Measurements from ENCODE around the gene PDSS2. TPM values are rescaled to one million over a fixed set of nuclear protein-coding genes. Genes with fewer than 3 reads are reported as not detected.
"Not testable (repeated sequence)": the region's sequence is repeated elsewhere in the genome, so short reads cannot be mapped to it uniquely, and the experiment has no call there.

The PDSS2 gene
- total RNA-seq, 1 donor from 2014 or later: 14.9 TPM

DNA sequence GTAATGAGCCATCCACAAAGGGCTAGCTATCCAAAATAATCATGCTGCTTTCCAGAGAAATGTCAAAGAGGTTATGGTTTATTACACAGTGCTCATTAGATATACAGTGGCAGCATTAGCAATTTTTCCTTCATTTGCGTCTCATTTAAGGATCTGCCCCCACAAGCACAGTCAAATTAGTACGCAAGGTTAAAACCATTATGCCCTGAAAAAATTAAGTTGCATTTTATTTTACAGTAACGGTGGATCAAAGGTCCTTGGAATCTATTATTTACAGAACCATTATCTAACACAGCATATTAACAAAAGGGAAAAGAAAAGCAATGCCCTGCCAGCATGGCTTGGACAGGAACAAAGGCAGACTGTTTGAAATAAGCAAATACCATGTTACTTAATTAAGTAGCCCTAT, 144.8 kb downstream of the PDSS2 start:
- H3K4me1 Mint-ChIP-seq: peaks cover 20% of the 10 kb centered on the region
- peaks cover 3% of the 10 kb centered on the region for H3K36me3 Mint-ChIP-seq (ENCODE audit: low read depth)
- DNase-seq (ENCODE audit: low read depth, low spot score): no peak
- peaks cover 5% of the 10 kb centered on the region for H3K9me3 Mint-ChIP-seq
- H3K4me3 Mint-ChIP-seq: no peak overlapping the region
- H3K27me3 Mint-ChIP-seq (ENCODE audit: low read depth): no peaks in the 10 kb centered on the region
- no peak overlapping the region for H3K27ac Mint-ChIP-seq (ENCODE audit: unreplicated experiment)
- TF ChIP-seq, protein P1, sequence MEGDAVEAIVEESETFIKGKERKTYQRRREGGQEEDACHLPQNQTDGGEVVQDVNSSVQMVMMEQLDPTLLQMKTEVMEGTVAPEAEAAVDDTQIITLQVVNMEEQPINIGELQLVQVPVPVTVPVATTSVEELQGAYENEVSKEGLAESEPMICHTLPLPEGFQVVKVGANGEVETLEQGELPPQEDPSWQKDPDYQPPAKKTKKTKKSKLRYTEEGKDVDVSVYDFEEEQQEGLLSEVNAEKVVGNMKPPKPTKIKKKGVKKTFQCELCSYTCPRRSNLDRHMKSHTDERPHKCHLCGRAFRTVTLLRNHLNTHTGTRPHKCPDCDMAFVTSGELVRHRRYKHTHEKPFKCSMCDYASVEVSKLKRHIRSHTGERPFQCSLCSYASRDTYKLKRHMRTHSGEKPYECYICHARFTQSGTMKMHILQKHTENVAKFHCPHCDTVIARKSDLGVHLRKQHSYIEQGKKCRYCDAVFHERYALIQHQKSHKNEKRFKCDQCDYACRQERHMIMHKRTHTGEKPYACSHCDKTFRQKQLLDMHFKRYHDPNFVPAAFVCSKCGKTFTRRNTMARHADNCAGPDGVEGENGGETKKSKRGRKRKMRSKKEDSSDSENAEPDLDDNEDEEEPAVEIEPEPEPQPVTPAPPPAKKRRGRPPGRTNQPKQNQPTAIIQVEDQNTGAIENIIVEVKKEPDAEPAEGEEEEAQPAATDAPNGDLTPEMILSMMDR (conservative IDR thresholded peaks at IDR 0.05): no peak

DNA sequence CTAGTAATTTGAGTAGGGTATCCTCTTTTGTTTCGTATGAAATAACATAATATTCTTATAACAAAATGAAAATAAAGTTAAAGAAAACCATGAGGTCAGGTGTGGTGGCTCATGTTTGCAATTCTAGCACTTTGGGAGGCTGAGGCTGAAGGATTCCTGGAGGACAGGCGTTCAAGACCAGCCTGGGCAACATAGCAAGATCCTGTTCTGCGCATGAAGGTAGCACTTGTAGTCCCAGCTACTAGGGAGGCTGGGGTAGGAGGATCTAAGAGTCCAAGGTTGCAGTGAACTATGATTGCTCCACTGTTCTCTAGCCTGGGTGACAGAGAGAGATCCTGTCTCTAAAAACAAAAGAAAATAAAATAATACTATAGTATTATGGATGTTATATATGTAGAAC, 145.6 kb downstream of the PDSS2 start:
- H3K4me3 Mint-ChIP-seq: no peak overlapping the region
- DNase-seq (ENCODE audit: low read depth, low spot score): no peak
- H3K9me3 Mint-ChIP-seq: peaks cover 5% of the 10 kb centered on the region
- TF ChIP-seq, protein P1 (conservative IDR thresholded peaks at IDR 0.05): no peak
- H3K27ac Mint-ChIP-seq (ENCODE audit: unreplicated experiment): no peak overlapping the region
- H3K4me1 Mint-ChIP-seq: peaks cover 22% of the 10 kb centered on the region
- no peaks in the 10 kb centered on the region for H3K27me3 Mint-ChIP-seq (ENCODE audit: low read depth)
- peaks cover 3% of the 10 kb centered on the region for H3K36me3 Mint-ChIP-seq (ENCODE audit: low read depth)

DNA sequence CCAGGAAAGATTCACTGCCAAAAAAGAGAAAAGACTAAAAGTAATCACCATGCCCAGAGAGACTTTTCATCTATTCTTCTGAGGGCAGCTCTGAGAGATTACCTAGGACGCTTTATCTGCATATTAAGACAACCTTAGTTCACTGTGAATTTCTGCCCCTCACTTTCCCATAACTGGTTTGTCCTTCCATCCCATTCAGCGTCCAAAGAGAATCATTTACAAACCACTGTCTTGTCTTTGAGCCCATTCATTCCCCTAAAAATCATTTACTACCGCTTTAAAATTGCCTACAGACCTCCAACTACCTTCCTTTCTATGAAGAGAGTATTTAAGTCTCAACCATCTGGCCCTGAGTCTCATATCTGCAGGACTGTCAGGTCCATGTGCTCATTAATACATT, 149.0 kb downstream of the PDSS2 start:
- H3K27ac Mint-ChIP-seq (ENCODE audit: unreplicated experiment): no peak overlapping the region
- H3K36me3 Mint-ChIP-seq (ENCODE audit: low read depth): peaks cover 5% of the 10 kb centered on the region
- H3K4me3 Mint-ChIP-seq: no peak overlapping the region
- DNase-seq (ENCODE audit: low read depth, low spot score): no peak
- TF ChIP-seq, protein P1 (conservative IDR thresholded peaks at IDR 0.05): no peak
- no peaks in the 10 kb centered on the region for H3K27me3 Mint-ChIP-seq (ENCODE audit: low read depth)
- H3K9me3 Mint-ChIP-seq: peaks cover 5% of the 10 kb centered on the region
- peaks cover 21% of the 10 kb centered on the region for H3K4me1 Mint-ChIP-seq

- H3K27ac Mint-ChIP-seq (ENCODE audit: unreplicated experiment): no peak overlapping the region
- DNase-seq (ENCODE audit: low read depth, low spot score): no peak
- TF ChIP-seq, protein P1 (conservative IDR thresholded peaks at IDR 0.05): no peak
- H3K27me3 Mint-ChIP-seq (ENCODE audit: low read depth): no peaks in the 10 kb centered on the region
- H3K4me1 Mint-ChIP-seq: peaks cover 15% of the 10 kb centered on the region
- H3K36me3 Mint-ChIP-seq (ENCODE audit: low read depth): peaks cover 8% of the 10 kb centered on the region
- no peak overlapping the region for H3K4me3 Mint-ChIP-seq
- H3K9me3 Mint-ChIP-seq: peaks cover 11% of the 10 kb centered on the region
Measured at GRCh38 chr6:107308677-107309076, 150.7 kb downstream of the PDSS2 start.

- peaks cover 15% of the 10 kb centered on the region for H3K4me1 Mint-ChIP-seq
Measured at GRCh38 chr6:107305994-107306393, 153.4 kb downstream of the PDSS2 start.

GRCh38 chr6:107305391-107305790, 154.0 kb downstream of the PDSS2 start:
- peaks cover 13% of the 10 kb centered on the region for H3K4me1 Mint-ChIP-seq
- H3K27ac Mint-ChIP-seq (ENCODE audit: unreplicated experiment): no peak overlapping the region
- DNase-seq (ENCODE audit: low read depth, low spot score): no peak
- no peaks in the 10 kb centered on the region for H3K27me3 Mint-ChIP-seq (ENCODE audit: low read depth)
- peaks cover 8% of the 10 kb centered on the region for H3K36me3 Mint-ChIP-seq (ENCODE audit: low read depth)
- TF ChIP-seq, protein P1 (conservative IDR thresholded peaks at IDR 0.05): no peak
- peaks cover 9% of the 10 kb centered on the region for H3K9me3 Mint-ChIP-seq
- no peak overlapping the region for H3K4me3 Mint-ChIP-seq

More at GRCh38 chr6:107305994-107306393, 153.4 kb downstream of the PDSS2 start:
- H3K36me3 Mint-ChIP-seq (ENCODE audit: low read depth): peaks cover 11% of the 10 kb centered on the region
- not testable (repeated sequence) for H3K27ac Mint-ChIP-seq (ENCODE audit: unreplicated experiment); H3K27me3 Mint-ChIP-seq (ENCODE audit: low read depth); DNase-seq (ENCODE audit: low read depth, low spot score); H3K4me3 Mint-ChIP-seq
- H3K9me3 Mint-ChIP-seq: peaks cover 11% of the 10 kb centered on the region

All from neural crest cell (in vitro differentiated cells).